ENCODE measurements around the gene HIC2. TPM values are rescaled to one million over a fixed set of nuclear protein-coding genes. Genes with fewer than 3 reads are reported as not detected.
"Not testable (repeated sequence)": the region's sequence is repeated elsewhere in the genome, so short reads cannot be mapped to it uniquely, and the experiment has no call there.

The HIC2 gene
- total RNA-seq, 1 donor from 2014 or later: 43.9 TPM

DNA sequence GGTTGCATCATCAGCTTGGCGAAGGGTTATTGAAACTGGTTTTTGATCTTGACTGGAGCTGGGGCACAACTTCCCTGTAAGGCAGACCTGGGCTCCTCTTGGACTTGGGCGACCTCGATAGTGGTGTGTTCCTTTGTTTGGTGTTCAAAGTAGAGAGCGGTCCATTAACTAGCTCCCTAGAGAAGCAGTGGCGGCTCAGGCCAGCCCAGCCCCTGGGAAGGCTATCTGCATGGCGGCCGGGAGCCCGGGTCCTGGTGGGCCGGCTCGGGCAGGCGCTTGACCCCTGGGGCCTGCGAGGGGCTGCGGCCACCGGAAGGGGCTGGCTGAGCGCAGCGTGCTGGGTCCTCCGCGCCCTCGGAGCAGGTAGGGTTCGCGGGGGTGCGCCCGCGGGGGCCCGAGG is 796 bp upstream of the HIC2 start:
- H3K9me3 Mint-ChIP-seq (ENCODE audit: low read depth): not testable (repeated sequence)

DNA sequence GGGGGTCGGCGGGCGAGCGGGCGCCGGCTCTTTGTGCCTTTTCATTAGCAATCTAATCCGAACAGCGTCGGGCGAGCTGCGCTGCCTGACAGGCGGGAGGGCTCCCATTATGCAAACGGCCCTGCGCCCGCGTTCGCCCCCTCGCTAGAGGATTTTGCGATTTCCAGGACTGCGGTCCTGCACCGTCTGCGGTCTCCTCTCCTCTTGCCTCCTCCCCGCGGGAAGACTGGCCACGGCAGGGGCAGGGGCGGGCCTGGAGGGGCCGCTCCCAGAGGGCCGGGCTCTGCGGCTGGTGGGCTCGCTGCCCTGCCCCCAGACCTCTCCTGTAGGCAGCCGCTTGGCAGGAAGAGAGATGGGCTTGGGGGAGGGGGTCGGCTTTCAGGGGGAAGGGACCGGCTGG is 682 bp downstream of the HIC2 start:
- peak; percentile 34 for DNase-seq (ENCODE audit: low spot score, unreplicated experiment)
- H3K27me3 Mint-ChIP-seq; H3K4me1 Mint-ChIP-seq (ENCODE audit: low read depth); H3K9me3 Mint-ChIP-seq (ENCODE audit: low read depth); H3K36me3 Mint-ChIP-seq (ENCODE audit: insufficient read depth): not testable (repeated sequence)
- Mint-ChIP-seq H3K27ac (peak overlapping the region; percentile 87), H3K4me3 (ENCODE audit: low read depth) (peak overlapping the region; percentile 70)

More for the DNA sequence above, 796 bp upstream of the HIC2 start:
- H3K27ac Mint-ChIP-seq; H3K27me3 Mint-ChIP-seq; DNase-seq (ENCODE audit: low spot score, unreplicated experiment); H3K4me3 Mint-ChIP-seq (ENCODE audit: low read depth); H3K36me3 Mint-ChIP-seq (ENCODE audit: insufficient read depth); H3K4me1 Mint-ChIP-seq (ENCODE audit: low read depth): not testable (repeated sequence)

DNA sequence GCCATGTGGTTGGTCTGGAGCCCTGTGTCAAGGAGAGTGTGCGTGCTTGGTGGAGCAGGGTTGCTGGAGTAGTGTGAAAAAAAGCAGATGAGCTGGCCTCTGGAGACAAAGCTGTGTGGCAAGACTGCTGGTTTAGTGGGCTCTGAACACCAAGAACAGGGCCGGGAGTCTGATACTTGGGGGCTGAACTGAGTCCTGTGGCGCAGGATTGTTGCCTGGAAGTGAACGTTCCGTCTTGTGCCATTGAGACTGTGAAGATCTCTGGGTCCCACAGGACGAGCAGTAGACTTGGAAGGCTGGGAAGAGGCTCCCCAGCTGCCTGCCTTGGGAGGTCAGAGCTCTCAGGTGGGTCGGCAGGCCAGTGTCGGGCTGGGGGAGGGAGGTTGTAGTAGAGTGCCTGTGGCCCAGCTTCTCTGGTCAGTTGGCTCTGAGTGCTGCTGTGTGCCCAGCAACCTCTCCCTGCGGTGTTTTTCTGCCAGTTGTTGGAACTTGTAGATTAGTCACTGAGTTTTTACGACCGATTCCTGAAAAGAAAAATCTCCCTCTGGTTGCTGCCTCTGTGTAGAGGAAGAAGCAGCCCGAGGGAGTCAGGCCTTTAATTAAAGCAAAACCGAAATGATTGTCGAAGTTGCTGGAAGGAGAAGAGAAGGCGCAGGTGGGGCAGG is 1.9 kb downstream of the HIC2 start:
- H3K27me3 Mint-ChIP-seq; H3K27ac Mint-ChIP-seq; H3K9me3 Mint-ChIP-seq (ENCODE audit: low read depth); DNase-seq (ENCODE audit: low spot score, unreplicated experiment); H3K4me3 Mint-ChIP-seq (ENCODE audit: low read depth); H3K4me1 Mint-ChIP-seq (ENCODE audit: low read depth); H3K36me3 Mint-ChIP-seq (ENCODE audit: insufficient read depth): not testable (repeated sequence)

DNA sequence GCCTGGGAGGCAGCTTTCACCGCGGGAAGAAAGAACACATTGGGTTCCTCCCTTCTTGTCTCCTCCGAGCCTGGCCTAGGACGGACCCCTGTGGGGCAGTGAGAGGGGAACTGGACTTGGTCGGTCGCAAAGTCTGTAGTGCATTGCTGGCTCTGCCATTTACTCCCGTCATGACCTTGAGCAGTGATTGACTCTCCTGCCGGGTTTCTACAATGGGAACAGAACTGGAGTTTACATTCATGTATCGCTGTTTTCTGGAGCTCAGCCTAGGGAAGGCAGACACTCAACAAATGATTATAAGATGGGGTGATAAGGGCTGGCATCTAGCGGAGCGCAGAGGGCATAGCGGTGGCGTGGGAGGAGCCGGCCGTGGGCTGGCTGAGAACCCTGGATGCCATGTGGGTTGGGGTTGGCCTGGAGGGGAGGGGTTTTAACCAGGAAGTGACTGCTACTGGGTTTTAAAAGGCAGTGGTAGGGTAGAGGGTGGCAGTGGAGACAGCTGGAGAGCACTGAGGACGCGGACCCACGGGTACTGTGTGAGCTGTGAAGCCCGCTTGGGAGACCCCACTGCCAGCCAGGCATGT is 3.1 kb downstream of the HIC2 start:
- H3K36me3 Mint-ChIP-seq (ENCODE audit: insufficient read depth); H3K27me3 Mint-ChIP-seq; H3K4me1 Mint-ChIP-seq (ENCODE audit: low read depth); H3K4me3 Mint-ChIP-seq (ENCODE audit: low read depth); H3K9me3 Mint-ChIP-seq (ENCODE audit: low read depth); H3K27ac Mint-ChIP-seq: not testable (repeated sequence)
- peak; percentile 8 for DNase-seq (ENCODE audit: low spot score, unreplicated experiment)

DNA sequence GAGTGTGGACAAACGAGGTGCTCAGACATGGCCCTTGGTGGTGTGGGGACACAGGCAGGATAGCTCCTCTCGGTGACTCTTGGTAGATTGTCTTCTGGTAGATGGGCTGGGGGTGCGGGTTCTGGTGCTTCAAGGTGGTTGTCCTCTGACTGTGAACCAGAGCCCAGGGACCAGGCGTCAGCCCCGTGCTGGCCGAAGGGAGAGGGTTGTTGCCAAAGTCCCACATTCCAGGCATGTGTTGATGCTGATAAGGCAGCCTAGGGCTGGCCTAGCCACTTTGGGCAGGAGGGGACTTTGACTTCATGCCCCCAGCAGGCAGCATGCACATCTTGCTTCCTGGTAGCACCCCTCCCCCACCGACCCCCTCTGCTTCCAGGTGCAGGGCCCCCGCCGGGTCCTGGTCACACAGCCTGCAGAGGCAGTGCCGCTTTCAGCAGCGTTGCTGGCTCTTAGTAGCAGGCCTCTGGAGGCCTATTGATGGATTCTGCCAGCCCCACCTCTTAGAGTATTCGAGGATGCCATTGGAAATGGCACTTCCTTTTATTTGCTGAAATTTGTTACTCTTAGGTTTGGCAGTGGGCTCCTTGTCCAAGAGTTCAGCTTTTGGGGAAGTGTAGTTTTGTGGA is 7.0 kb downstream of the HIC2 start:
- not testable (repeated sequence) for H3K27ac Mint-ChIP-seq; H3K4me1 Mint-ChIP-seq (ENCODE audit: low read depth); H3K9me3 Mint-ChIP-seq (ENCODE audit: low read depth); DNase-seq (ENCODE audit: low spot score, unreplicated experiment); H3K36me3 Mint-ChIP-seq (ENCODE audit: insufficient read depth); H3K4me3 Mint-ChIP-seq (ENCODE audit: low read depth); H3K27me3 Mint-ChIP-seq

DNA sequence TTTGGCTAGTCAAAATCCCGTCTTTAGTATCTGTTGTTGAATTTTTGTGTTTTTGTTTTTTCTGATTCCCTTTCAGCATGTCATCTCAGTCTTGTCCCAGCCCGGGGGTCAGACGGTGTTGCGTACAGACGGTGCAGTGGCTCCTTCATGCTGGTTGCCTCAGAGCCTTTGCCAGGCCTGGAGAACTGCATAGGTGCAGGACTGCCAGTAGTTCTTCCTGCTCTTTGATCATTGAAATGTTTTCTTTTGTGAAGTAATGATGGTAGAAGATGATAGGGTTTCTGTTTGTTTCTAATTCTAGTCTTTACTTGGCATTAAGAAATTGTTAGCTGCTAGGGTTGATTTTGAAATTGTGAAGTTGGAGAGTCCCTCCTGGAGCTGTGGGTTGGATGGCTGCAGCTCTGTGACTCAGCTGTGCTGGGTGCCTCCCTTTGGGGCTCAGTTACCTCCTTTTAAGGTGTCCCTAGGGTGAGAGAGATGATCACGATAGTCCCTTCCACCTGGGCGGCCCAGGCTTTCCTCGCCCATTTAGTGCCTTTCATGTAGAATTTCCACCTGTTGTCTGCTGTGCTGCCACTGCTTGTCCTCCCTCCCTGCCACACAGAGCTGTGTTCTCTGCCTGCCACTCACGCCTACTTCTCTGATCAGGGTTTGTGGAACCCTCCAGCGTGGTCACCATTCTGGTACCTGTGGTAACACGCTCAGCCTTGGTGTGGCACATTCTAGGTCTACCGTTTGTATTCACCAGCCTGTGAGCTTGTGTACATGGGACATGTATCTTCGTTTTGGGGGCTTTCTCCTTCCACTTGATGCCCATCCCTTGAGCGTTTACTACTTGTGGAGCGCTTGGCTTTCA is 17.4 kb downstream of the HIC2 start:
- not testable (repeated sequence) for H3K36me3 Mint-ChIP-seq (ENCODE audit: insufficient read depth); H3K27ac Mint-ChIP-seq; H3K4me1 Mint-ChIP-seq (ENCODE audit: low read depth); H3K27me3 Mint-ChIP-seq; H3K9me3 Mint-ChIP-seq (ENCODE audit: low read depth); H3K4me3 Mint-ChIP-seq (ENCODE audit: low read depth); DNase-seq (ENCODE audit: low spot score, unreplicated experiment)

DNA sequence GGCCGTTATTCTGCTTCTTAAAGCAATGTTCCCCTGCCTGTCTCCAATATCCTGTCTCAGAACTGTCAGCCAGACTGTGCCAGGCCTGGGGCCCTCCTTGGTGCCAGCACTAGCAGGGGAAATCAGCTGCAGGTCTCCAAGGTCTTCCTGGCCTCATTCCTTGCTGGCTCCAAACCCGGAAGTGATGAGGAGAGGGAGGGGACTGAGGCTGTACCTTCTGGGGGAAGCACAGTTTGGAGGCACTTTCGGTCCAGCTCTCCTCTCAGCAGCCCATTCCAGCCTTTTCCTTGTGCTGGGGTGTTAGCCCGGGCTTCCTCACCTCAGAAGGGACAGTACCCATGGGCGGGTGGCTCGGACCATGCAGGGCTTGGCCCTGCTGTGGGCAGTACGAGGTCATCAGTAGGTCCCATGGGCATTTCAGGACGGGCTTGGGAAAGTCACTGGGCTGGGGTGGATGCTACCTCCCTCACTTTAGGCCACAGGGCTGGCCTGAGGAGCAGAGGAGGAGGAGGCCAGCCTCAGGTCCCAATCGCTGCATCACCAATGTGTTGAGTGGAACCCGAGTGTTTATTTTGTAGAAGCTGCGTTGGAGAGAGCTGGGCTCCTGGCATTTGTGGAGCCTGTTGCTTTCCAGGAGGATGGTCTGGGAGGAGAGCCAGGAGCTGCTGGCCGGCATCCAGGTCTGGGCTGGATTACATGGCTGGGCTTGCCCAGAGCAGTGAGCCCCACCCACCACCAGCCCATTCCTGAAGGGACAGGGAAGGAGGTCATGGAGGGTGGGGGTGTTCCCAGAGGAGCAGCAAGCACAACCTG is 19.0 kb downstream of the HIC2 start:
- not testable (repeated sequence) for H3K9me3 Mint-ChIP-seq (ENCODE audit: low read depth); DNase-seq (ENCODE audit: low spot score, unreplicated experiment); H3K27ac Mint-ChIP-seq; H3K27me3 Mint-ChIP-seq; H3K36me3 Mint-ChIP-seq (ENCODE audit: insufficient read depth); H3K4me1 Mint-ChIP-seq (ENCODE audit: low read depth); H3K4me3 Mint-ChIP-seq (ENCODE audit: low read depth)

DNA sequence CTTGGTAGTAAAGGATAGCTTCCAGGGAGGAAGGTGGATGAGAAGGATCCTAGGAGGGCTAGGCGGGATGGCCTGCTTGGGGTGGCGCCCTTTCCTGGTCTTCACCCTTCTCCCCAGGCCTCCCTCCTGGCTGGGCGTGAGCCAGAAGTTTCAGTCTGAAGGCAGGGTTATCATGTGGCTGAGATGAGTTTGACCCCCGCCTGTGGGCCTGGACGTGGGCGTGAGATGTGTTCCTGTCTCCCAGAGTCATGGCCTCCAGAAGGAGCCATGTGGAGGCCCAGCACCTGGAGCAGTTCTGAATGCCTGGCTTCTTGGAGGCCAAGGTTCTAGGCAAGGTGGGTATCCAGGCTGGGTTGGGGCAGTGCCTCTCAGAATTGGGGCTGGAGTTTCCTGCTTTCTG is 20.8 kb downstream of the HIC2 start:
- not testable (repeated sequence) for H3K36me3 Mint-ChIP-seq (ENCODE audit: insufficient read depth); H3K27ac Mint-ChIP-seq; H3K27me3 Mint-ChIP-seq; H3K9me3 Mint-ChIP-seq (ENCODE audit: low read depth); H3K4me1 Mint-ChIP-seq (ENCODE audit: low read depth); DNase-seq (ENCODE audit: low spot score, unreplicated experiment); H3K4me3 Mint-ChIP-seq (ENCODE audit: low read depth)

DNA sequence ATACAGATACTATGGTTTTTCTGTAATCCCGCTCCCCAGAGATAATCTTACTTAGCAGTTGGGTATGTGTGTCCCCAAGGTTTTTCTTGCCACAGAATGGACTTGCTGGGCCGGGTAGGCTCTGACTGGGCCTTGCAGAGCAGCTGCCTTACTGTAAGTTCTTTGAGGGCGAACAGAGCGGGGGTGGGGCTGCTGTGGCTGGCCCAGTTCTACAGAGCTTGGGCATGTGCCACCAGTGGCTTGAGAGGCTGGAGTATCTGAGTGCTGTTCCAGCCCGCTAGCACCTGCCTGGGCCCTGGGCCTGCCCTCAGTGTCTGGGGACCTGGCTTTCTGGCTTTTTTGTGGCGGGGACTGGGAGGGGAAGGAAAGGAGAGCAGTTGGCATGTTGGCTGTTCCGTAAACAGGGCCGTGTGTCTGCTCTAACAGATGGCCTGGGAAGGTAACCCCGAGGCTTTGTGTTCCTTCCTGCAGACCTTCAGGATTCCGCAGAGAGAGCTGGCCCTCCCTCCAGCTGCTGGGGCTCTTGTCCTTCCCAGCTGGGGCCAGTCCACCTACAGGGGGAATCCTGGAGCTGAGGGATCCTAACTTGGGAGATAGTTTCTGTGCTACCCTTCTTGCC is 23.0 kb downstream of the HIC2 start:
- not testable (repeated sequence) for H3K27me3 Mint-ChIP-seq; H3K4me1 Mint-ChIP-seq (ENCODE audit: low read depth); H3K9me3 Mint-ChIP-seq (ENCODE audit: low read depth); H3K27ac Mint-ChIP-seq; H3K36me3 Mint-ChIP-seq (ENCODE audit: insufficient read depth); DNase-seq (ENCODE audit: low spot score, unreplicated experiment); H3K4me3 Mint-ChIP-seq (ENCODE audit: low read depth)

DNA sequence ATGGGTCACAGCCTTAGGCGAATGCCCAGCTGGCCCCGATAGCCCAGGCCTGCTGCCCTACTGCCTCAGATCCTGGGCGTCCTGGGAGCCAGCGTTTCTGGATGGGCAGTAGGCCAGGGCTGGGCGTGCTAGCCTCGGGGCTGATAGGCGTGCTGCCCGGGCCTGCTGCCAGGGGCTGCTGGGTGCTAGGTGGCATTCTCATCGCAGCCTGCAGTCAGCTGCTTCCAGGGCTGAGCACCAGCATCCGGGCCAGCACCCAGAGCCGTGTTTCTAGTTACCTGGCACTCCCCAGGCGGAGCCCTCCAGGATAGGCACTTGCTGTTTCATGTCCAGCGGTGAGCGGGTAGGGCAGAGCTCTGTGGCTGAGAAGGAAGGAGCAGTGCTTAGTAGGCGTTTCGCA is 23.5 kb downstream of the HIC2 start:
- H3K27ac Mint-ChIP-seq; H3K36me3 Mint-ChIP-seq (ENCODE audit: insufficient read depth); H3K4me3 Mint-ChIP-seq (ENCODE audit: low read depth); H3K9me3 Mint-ChIP-seq (ENCODE audit: low read depth); H3K4me1 Mint-ChIP-seq (ENCODE audit: low read depth); H3K27me3 Mint-ChIP-seq; DNase-seq (ENCODE audit: low spot score, unreplicated experiment): not testable (repeated sequence)

DNA sequence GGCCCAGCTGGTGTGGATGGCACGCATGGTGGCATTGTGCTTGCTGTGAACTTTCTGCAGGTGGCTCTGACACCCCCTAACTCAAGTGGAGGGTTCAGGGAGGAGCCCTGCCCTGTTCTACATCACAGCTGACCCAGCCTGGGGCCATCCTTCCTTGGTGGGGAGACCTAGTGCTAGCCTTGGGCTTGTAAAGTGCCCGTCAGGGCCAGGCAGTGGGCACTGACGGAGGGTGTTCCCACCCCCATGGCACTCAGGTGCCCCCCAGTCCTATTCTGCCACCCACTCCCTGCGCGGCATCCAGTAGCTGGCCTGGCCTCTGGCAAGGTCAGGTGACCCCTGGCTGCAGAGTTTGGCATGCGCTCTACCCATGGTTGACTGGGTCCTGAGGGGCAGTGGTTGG is 24.0 kb downstream of the HIC2 start:
- H3K36me3 Mint-ChIP-seq (ENCODE audit: insufficient read depth); DNase-seq (ENCODE audit: low spot score, unreplicated experiment); H3K27me3 Mint-ChIP-seq; H3K9me3 Mint-ChIP-seq (ENCODE audit: low read depth); H3K4me1 Mint-ChIP-seq (ENCODE audit: low read depth); H3K4me3 Mint-ChIP-seq (ENCODE audit: low read depth); H3K27ac Mint-ChIP-seq: not testable (repeated sequence)

DNA sequence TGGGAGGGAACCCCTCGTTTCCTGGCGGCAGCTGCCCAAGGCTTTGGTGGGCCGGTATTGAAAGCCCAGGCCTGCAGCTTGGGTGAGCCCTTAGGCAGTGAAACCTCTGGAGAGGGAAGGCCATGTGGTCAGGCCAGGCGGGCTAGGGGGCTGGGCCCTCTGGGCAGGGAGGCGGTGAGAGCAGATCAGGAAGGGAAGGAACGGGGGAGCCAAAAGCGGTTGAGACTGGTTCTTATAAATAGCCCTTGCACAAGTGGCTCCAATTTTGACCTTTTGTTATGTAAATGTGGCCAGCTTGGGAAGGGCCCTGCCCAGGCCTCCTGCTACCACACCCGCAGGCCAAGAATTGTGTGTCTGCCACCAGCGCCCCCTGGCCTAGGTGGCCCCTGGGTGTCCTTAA is 25.0 kb downstream of the HIC2 start:
- not testable (repeated sequence) for H3K4me1 Mint-ChIP-seq (ENCODE audit: low read depth); H3K36me3 Mint-ChIP-seq (ENCODE audit: insufficient read depth); H3K4me3 Mint-ChIP-seq (ENCODE audit: low read depth); H3K27ac Mint-ChIP-seq; DNase-seq (ENCODE audit: low spot score, unreplicated experiment); H3K27me3 Mint-ChIP-seq; H3K9me3 Mint-ChIP-seq (ENCODE audit: low read depth)
